ENCODE measurements around the gene TAF7.
"Not testable (repeated sequence)": the region's sequence is repeated elsewhere in the genome, so short reads cannot be mapped to it uniquely, and the experiment has no call there.

TAF7 gene

GRCh38 chr5:141322261-141322660, 1.7 kb upstream of the TAF7 start:
- TF ChIP-seq EZH2phosphoT487 (IDR thresholded peaks at IDR 0.05; ENCODE audit: low read length) (no peak), CTCF (IDR thresholded peaks at IDR 0.05; ENCODE audit: low read length) (no peak), EZH2 (optimal IDR thresholded peaks at IDR 0.05; ENCODE audit: low read depth, low read length) (no peak)
- Histone ChIP-seq H4K20me1 (ENCODE audit: insufficient read depth, low read length) (no peaks in the 10 kb centered on the region), H3K27ac (ENCODE audit: low read length) (no peak overlapping the region), H3K9me3 (replicated peaks; ENCODE audit: insufficient read depth, low read length) (peaks cover 12% of the 10 kb centered on the region; the same call in 1 of the 2 replicates), H3K4me1 (ENCODE audit: low read length) (peaks cover 6% of the 10 kb centered on the region), H3K9ac (ENCODE audit: low read length) (no peak overlapping the region), H2AFZ (ENCODE audit: low read length) (no peak overlapping the region), H3K9me2 (replicated peaks; ENCODE audit: insufficient read depth, low read length) (no peaks in the 10 kb centered on the region), H3K4me2 (ENCODE audit: low read depth, low read length) (no peak overlapping the region), H3K4me3 (ENCODE audit: low read length) (no peak overlapping the region), H3K79me2 (ENCODE audit: low read length) (peaks cover 28% of the 10 kb centered on the region), H3K36me3 (replicated peaks; ENCODE audit: insufficient read depth, low read length) (peaks cover 22% of the 10 kb centered on the region), H3K27me3 (replicated peaks; ENCODE audit: insufficient read depth, low read length) (0 out of 2 replicates have a peak, but pooled peaks cover 5% of the 10 kb centered on the region), H3F3A (ENCODE audit: insufficient read depth, low read length) (peaks cover 5% of the 10 kb centered on the region; the same call in 1 of the 2 replicates)
- no peak for DNase-seq

GRCh38 chr5:141319699-141320098, 885 bp downstream of the TAF7 start:
- Histone ChIP-seq H3K4me2 (ENCODE audit: low read depth, low read length) (peak overlapping the region; percentile 55), H3K27me3 (replicated peaks; ENCODE audit: insufficient read depth, low read length) (0 out of 2 replicates have a peak, but pooled peaks cover 5% of the 10 kb centered on the region), H4K20me1 (ENCODE audit: insufficient read depth, low read length) (no peaks in the 10 kb centered on the region), H3K27ac (ENCODE audit: low read length) (no peak overlapping the region), H3K9me3 (replicated peaks; ENCODE audit: insufficient read depth, low read length) (peaks cover 12% of the 10 kb centered on the region; the same call in 1 of the 2 replicates), H3K4me3 (ENCODE audit: low read length) (peak overlapping the region; percentile 76), H3K9ac (ENCODE audit: low read length) (no peak overlapping the region), H3K79me2 (ENCODE audit: low read length) (peaks cover 34% of the 10 kb centered on the region), H3K4me1 (ENCODE audit: low read length) (peaks cover 6% of the 10 kb centered on the region), H3K36me3 (replicated peaks; ENCODE audit: insufficient read depth, low read length) (peaks cover 22% of the 10 kb centered on the region), H3K9me2 (replicated peaks; ENCODE audit: insufficient read depth, low read length) (no peaks in the 10 kb centered on the region), H2AFZ (ENCODE audit: low read length) (no peak overlapping the region), H3F3A (ENCODE audit: insufficient read depth, low read length) (peaks cover 8% of the 10 kb centered on the region; the same call in 1 of the 2 replicates)
- DNase-seq: no peak
- TF ChIP-seq CTCF (IDR thresholded peaks at IDR 0.05; ENCODE audit: low read length) (no peak), EZH2 (optimal IDR thresholded peaks at IDR 0.05; ENCODE audit: low read depth, low read length) (no peak)

GRCh38 chr5:141319202-141319601, 1.4 kb downstream of the TAF7 start:
- no peaks in the 10 kb centered on the region for H4K20me1 ChIP-seq (ENCODE audit: insufficient read depth, low read length)
- no peak overlapping the region for H3K9ac ChIP-seq (ENCODE audit: low read length)
- no peak overlapping the region for H3K27ac ChIP-seq (ENCODE audit: low read length)
- 0 out of 2 replicates have a peak, but pooled peaks cover 5% of the 10 kb centered on the region for H3K27me3 ChIP-seq (replicated peaks; ENCODE audit: insufficient read depth, low read length)
- no peak overlapping the region for H2AFZ ChIP-seq (ENCODE audit: low read length)
- peaks cover 8% of the 10 kb centered on the region; the same call in 1 of the 2 replicates for H3F3A ChIP-seq (ENCODE audit: insufficient read depth, low read length)
- no peaks in the 10 kb centered on the region for H3K9me2 ChIP-seq (replicated peaks; ENCODE audit: insufficient read depth, low read length)
- DNase-seq: no peak
- H3K36me3 ChIP-seq (replicated peaks; ENCODE audit: insufficient read depth, low read length): peaks cover 22% of the 10 kb centered on the region
- H3K4me3 ChIP-seq (ENCODE audit: low read length): no peak overlapping the region
- peaks cover 34% of the 10 kb centered on the region for H3K79me2 ChIP-seq (ENCODE audit: low read length)
- peaks cover 12% of the 10 kb centered on the region; the same call in 1 of the 2 replicates for H3K9me3 ChIP-seq (replicated peaks; ENCODE audit: insufficient read depth, low read length)
- TF ChIP-seq CTCF (IDR thresholded peaks at IDR 0.05; ENCODE audit: low read length): no peak
- TF ChIP-seq EZH2phosphoT487 (IDR thresholded peaks at IDR 0.05; ENCODE audit: low read length): no peak
- no peak for TF ChIP-seq EZH2 (optimal IDR thresholded peaks at IDR 0.05; ENCODE audit: low read depth, low read length)
- no peak overlapping the region for H3K4me2 ChIP-seq (ENCODE audit: low read depth, low read length)
- H3K4me1 ChIP-seq (ENCODE audit: low read length): peaks cover 6% of the 10 kb centered on the region

- not testable (repeated sequence) for H4K20me1 ChIP-seq (ENCODE audit: insufficient read depth, low read length); H3K4me3 ChIP-seq (ENCODE audit: low read length); H3K27me3 ChIP-seq (replicated peaks; ENCODE audit: insufficient read depth, low read length); H3K9me2 ChIP-seq (replicated peaks; ENCODE audit: insufficient read depth, low read length); H3K9ac ChIP-seq (ENCODE audit: low read length); H3F3A ChIP-seq (ENCODE audit: insufficient read depth, low read length); DNase-seq; H3K4me1 ChIP-seq (ENCODE audit: low read length); H3K4me2 ChIP-seq (ENCODE audit: low read depth, low read length); H2AFZ ChIP-seq (ENCODE audit: low read length); H3K27ac ChIP-seq (ENCODE audit: low read length)
- peaks cover 12% of the 10 kb centered on the region; the same call in 1 of the 2 replicates for H3K9me3 ChIP-seq (replicated peaks; ENCODE audit: insufficient read depth, low read length)
- peaks cover 22% of the 10 kb centered on the region for H3K36me3 ChIP-seq (replicated peaks; ENCODE audit: insufficient read depth, low read length)
- H3K79me2 ChIP-seq (ENCODE audit: low read length): peaks cover 37% of the 10 kb centered on the region
Observed at GRCh38 chr5:141316963-141317362, 3.6 kb downstream of the TAF7 start.

Measured in MM.1S (cell line).